Uterus (tissue), 4 donors: ENCODE data around the gene PKD2. TPM values are rescaled to one million over a fixed set of nuclear protein-coding genes. Genes with fewer than 3 reads are reported as not detected.

Experiments used
- DNase-seq, 2 donors: peaks; one replicate each; pipeline ENCODE4 v3.0.0-alpha.2; 2019 to 2020
- H3K27ac ChIP-seq, 2 donors: fragments of 200-600 bp; sonication (generic); 1 replicate in 1 of 2; 2 replicates in 1 of 2; pipeline ENCODE4 v1.5.1; 2016 to 2018
- H3K27me3 ChIP-seq, 2 donors: fragments of 200-600 bp; sonication (generic); one replicate each; pipeline ENCODE4 v1.5.1; 2018 to 2019; ENCODE audit warnings: control low read depth in 1 of 2
- H3K36me3 ChIP-seq, 2 donors: fragments of 200-600 bp; sonication (generic); one replicate each; pipeline ENCODE4 v1.5.1; 2019; ENCODE audit warnings: control low read depth in 1 of 2
- H3K4me1 ChIP-seq, 2 donors: fragments of 200-600 bp; sonication (generic); one replicate each; pipeline ENCODE4 v1.5.1; 2018 to 2019; ENCODE audit warnings: control low read depth in 1 of 2
- H3K4me3 ChIP-seq, 2 donors: fragments of 200-600 bp; sonication (generic); 1 replicate in 1 of 2; 2 replicates in 1 of 2; pipeline ENCODE4 v1.5.1; 2018 to 2019; ENCODE audit warnings: mild to moderate bottlenecking in 1 of 2
- H3K9me3 ChIP-seq, 2 donors: fragments of 200-600 bp; sonication (generic); one replicate each; pipeline ENCODE4 v1.5.1; 2019; ENCODE audit warnings: control low read depth in 1 of 2
- CTCF ChIP-seq, 4 experiments: fragments of 200-600 bp in 2 of 4; fragments of 450-650 bp in 2 of 4; sonication (generic) in 2 of 4; IDR thresholded peaks; one replicate each; pipeline ENCODE4 v1.5.1; 2016 to 2019; ENCODE audit warnings: antibody characterized with exemption in 4 of 4, mild to moderate bottlenecking in 2 of 4, moderate library complexity in 1 of 4
- POLR2A ChIP-seq, 2 donors: fragments of 450-650 bp; IDR thresholded peaks; one replicate each; pipeline ENCODE4 v1.6.1; 2016; ENCODE audit warnings: antibody characterized with exemption in 2 of 2, mild to moderate bottlenecking in 1 of 2, moderate library complexity in 1 of 2
- intact Hi-C: fragments of 100-400 bp; cut with DNase I; formaldehyde crosslinking; loops from one replicate; pipeline ENCODE4 v1.15.1; 2023; ENCODE audit warnings: low total_unique reads
- total RNA-seq, 4 donors: library from RNA; depleted of rRNA in 3 of 4; stranded (reverse); fragments of >200 nt in 3 of 4; gene quantifications; one replicate each; pipeline versions ENCODE4 v1.1.0 to v1.2.4, GENCODE V29; 2014 to 2023
- donor health status: DM: yes; HTN: yes; CAD: no.

PKD2 gene
- total RNA-seq, 4 donors from 2014 or later, result 129 to 190 (median 134) TPM

GRCh38 chr4:87966095-87966496, 41.3 kb upstream of the PKD2 start:
- Histone ChIP-seq H3K27ac (no peak overlapping the region), H3K36me3 (no peaks in the 10 kb centered on the region), H3K27me3 (no peaks in the 10 kb centered on the region), H3K9me3 (no peaks in the 10 kb centered on the region), H3K4me3 (no peak overlapping the region), H3K4me1 (no peaks in the 10 kb centered on the region)
- intact Hi-C loops, result loop anchor here (10.0 kb wide), 1 partner anchor 101 kb away; no protein-coding TSS in a partner anchor
- TF ChIP-seq POLR2A (IDR thresholded peaks at IDR 0.05), result no peak
- TF ChIP-seq CTCF (IDR thresholded peaks at IDR 0.05), result no peak
- no peak for DNase-seq

DNA sequence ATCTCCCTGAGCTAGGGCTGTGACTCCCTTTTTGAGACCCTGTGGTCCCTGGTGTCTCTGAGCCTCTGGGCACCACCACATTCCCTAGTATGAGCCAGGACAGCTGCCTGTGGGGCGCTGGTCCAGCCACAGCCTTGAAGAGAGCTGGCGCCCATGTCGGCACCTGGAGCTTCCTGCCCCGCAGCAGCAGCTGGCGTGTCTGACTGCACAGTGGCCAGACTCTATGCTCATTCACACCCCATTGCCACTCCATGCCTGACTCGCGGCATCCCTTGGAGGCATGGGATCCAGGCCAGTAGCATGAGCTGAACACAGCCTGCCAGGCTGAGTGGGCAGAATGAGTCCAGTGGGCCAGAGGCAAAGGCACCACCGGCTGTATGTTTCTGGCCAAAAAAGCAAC, 40.2 kb upstream of the PKD2 start:
- H3K4me1 ChIP-seq, result no peaks in the 10 kb centered on the region
- H3K27me3 ChIP-seq, result no peaks in the 10 kb centered on the region
- no peaks in the 10 kb centered on the region for H3K9me3 ChIP-seq
- no peak for TF ChIP-seq POLR2A (IDR thresholded peaks at IDR 0.05)
- TF ChIP-seq CTCF (IDR thresholded peaks at IDR 0.05), result no peak
- DNase-seq, result no peak
- H3K4me3 ChIP-seq, result no peak overlapping the region
- no peaks in the 10 kb centered on the region for H3K36me3 ChIP-seq
- H3K27ac ChIP-seq, result no peak overlapping the region
- intact Hi-C loops, result loop anchor here (10.0 kb wide), 1 partner anchor 102 kb away; no protein-coding TSS in a partner anchor

DNA sequence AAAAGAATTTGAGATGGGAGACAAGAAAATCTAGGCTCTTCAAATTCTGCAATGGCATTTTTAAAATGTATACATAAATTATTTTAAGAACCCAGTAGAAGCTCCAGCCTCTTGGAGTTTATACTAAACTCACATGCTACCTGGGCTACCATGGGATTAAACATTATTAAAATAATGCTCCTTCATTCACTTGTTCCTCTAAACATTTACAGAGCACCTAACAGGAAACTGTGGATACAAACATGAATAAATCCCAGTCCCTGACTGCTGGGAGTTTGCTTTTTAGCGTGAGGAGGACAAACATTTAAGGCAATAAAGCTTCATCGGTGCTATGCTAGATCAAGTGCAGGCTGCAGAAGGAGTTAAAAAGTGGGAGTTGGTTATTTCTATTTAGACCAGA, 37.3 kb upstream of the PKD2 start:
- no peak for TF ChIP-seq POLR2A (IDR thresholded peaks at IDR 0.05)
- no peak for TF ChIP-seq CTCF (IDR thresholded peaks at IDR 0.05)
- H3K36me3 ChIP-seq, result no peaks in the 10 kb centered on the region
- no peak overlapping the region for H3K27ac ChIP-seq
- intact Hi-C loops, result no loop called here
- DNase-seq, result no peak
- peaks cover 0 to 4% of the 10 kb centered on the region in 2 donors for H3K4me1 ChIP-seq
- no peaks in the 10 kb centered on the region for H3K27me3 ChIP-seq
- H3K9me3 ChIP-seq, result no peaks in the 10 kb centered on the region
- H3K4me3 ChIP-seq, result no peak overlapping the region

- Histone ChIP-seq H3K27me3 (no peaks in the 10 kb centered on the region), H3K4me1 (peaks cover 0 to 4% of the 10 kb centered on the region in 2 donors), H3K27ac (no peak overlapping the region), H3K4me3 (no peak overlapping the region), H3K9me3 (no peaks in the 10 kb centered on the region), H3K36me3 (no peaks in the 10 kb centered on the region)
- no peak for DNase-seq
- intact Hi-C loops, result no loop called here
- TF ChIP-seq CTCF (IDR thresholded peaks at IDR 0.05), result no peak
Measured at GRCh38 chr4:87971866-87972265, 35.6 kb upstream of the PKD2 start.

DNA sequence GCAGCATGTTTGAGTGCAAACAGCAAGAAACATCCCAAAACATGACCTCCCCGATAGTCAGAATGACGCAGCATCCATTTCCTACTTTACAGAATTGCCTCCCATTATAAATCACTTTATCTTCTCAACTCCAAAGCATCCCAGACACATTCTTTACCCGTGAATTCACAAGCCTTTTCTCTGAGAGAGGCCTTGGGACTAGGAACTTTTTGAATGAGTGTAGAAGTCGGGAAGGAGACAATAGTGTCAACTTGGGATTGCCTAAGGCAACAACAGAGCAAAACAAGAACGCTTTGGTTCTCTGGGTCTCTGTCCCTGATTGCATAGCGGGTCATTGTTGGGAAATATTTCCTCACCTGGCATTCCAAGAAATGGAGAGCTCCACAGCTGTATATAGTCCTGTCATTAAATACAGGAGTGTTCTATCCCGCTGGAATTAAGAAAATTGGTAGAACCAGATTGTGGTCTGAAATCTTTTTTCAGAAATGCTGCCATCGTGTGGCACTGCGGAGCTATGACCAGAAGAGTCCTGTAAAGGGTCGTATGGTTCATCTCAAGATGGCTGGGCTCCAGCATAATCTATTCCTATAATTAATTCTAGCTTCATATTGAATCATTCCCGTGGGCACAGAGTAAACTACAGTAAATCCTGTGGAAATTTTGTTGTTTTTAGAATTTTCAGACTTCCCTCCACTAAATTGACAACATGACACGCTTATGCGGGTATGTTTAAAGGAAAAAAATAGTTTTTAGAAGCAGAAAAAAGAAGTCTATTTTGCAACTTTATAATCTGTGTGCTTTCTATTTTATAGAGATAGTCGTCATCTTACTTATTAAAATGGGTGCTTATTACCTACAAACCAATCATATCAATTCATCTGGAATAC, 33.9 kb upstream of the PKD2 start:
- Histone ChIP-seq H3K4me3 (no peak overlapping the region), H3K36me3 (no peaks in the 10 kb centered on the region), H3K4me1 (peaks cover 0 to 4% of the 10 kb centered on the region in 2 donors), H3K27ac (peak overlapping the region; percentile 81 to 83), H3K27me3 (no peaks in the 10 kb centered on the region), H3K9me3 (no peaks in the 10 kb centered on the region)
- intact Hi-C loops, result no loop called here
- TF ChIP-seq CTCF (IDR thresholded peaks at IDR 0.05) (peak; percentile 68 to 80 (median 78)), POLR2A (IDR thresholded peaks at IDR 0.05) (no peak)
- DNase-seq, result peak; percentile 48 to 59
